Duodenal mucosa (tissue), 2 donors: Measurements from ENCODE around the gene RALA.

Experiments used
- H3K27ac ChIP-seq: one replicate; pipeline ENCODE4 v1.7.0; 2013; ENCODE audit warnings: low read depth, low read length
- H3K27me3 ChIP-seq, 2 donors: one replicate each; pipeline ENCODE4 v1.7.0; 2013; ENCODE audit warnings: low read length in 2 of 2, control low read depth in 1 of 2; ENCODE audit not compliant: insufficient read depth in 2 of 2, control insufficient read depth in 1 of 2
- H3K36me3 ChIP-seq, 2 donors: one replicate each; pipeline ENCODE4 v1.7.0; 2013; ENCODE audit warnings: low read length in 2 of 2, control low read depth in 1 of 2; ENCODE audit not compliant: insufficient read depth in 2 of 2, control insufficient read depth in 1 of 2
- H3K4me1 ChIP-seq, 2 donors: one replicate each; pipeline ENCODE4 v1.7.0; 2013; ENCODE audit warnings: low read length in 2 of 2, control low read depth in 1 of 2; ENCODE audit not compliant: insufficient read depth in 2 of 2, control insufficient read depth in 1 of 2
- H3K4me3 ChIP-seq, 2 donors: one replicate each; pipeline ENCODE4 v1.7.0; 2013; ENCODE audit warnings: low read length in 2 of 2, low read depth in 1 of 2
- H3K9ac ChIP-seq, 2 donors: one replicate each; pipeline ENCODE4 v1.7.0; 2013; ENCODE audit warnings: low read length in 2 of 2, low read depth in 1 of 2
- H3K9me3 ChIP-seq, 2 donors: one replicate each; pipeline ENCODE4 v1.7.0; 2013; ENCODE audit warnings: low read length in 2 of 2, control low read depth in 1 of 2; ENCODE audit not compliant: control insufficient read depth in 1 of 2

RALA gene

DNA sequence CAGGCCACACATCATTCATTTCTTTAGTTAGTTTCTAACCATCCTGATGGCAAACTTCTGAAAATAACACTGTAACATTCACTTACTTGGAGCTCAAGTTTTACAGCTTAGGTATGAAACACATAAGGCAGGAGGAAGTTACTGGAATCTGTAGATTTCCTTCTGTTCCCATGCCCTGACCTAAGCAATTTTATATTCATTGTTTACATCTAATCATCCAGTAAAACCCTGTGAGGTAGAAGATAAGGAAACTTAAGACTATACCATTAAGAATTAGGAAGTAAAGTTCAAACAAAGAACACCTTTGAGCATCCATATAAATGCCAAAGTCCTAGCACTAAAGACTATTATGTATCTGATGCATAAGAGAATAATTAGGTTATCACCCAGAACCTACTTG is 19.5 kb downstream of the RALA start:
- peaks cover 13 to 17% of the 10 kb centered on the region in 2 donors for H3K4me1 ChIP-seq

DNA sequence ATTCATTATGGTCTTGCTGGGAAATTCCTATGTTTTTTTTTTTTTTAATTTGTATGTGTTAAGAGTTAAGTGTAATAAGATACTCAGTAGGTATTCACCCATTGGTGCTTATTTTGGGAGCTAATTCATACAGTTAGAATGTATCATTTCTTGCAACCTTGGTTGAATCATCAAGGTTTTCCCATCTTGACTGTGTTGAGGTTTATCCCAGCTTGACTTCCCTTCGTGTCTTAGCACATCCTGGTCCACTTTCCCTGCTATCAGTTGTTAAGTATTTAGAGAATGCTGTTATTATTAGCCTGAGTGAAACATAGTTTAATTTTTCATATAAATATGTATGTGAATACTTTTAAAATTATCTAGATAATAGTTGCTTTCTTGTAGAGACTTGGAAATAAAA is 20.8 kb downstream of the RALA start:
- no peak overlapping the region for H3K4me3 ChIP-seq

More for the DNA sequence above, 19.5 kb downstream of the RALA start:
- no peak overlapping the region for H3K9ac ChIP-seq
- no peaks in the 10 kb centered on the region for H3K27me3 ChIP-seq
- no peaks in the 10 kb centered on the region for H3K9me3 ChIP-seq
- H3K4me3 ChIP-seq: no peak overlapping the region
- H3K36me3 ChIP-seq: no peaks in the 10 kb centered on the region
- no peak overlapping the region for H3K27ac ChIP-seq

DNA sequence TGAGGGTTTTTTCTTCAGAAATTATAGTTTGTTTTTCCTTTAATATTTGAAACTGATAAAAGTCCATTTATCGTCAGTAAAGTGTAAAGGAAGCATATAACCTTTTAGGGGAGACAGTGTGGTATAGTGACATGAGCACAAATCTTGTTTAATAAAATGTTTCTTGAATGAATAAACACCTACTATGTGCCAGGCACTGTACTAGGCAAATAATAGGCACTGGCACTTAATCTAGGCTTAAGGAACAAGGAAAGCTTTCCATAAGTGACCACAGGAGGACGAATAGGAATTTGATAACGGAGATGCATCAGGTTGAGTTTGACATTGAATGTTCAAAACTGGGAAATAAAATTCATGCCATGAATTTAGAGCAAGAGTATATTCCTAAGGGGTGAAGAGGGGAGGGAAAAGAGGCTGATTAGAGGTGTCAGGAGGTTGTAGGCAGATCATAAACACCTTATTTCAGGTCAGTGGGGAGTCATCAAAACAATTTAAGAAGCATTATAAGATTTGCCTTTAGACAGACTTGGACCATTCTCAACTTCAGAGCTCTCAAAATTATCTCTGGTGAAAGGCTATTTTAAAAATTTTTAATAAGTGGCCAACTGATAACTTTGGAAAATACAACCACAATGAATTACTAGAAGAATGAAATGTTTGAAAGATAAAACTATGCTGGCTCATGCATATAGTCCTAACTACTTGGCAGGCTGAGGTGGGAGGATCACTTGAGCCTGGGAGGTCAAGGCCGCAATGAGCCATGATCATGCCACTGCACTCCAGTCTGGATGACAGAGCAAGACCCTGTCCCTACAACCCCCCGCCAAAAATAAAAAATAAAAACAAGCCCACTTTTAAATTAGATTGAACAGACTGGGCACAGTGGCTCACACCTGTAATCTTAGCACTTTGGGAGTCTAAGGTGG is 22.4 kb downstream of the RALA start:
- no peak overlapping the region for H3K4me3 ChIP-seq
- H3K27me3 ChIP-seq: no peaks in the 10 kb centered on the region
- H3K9ac ChIP-seq: no peak overlapping the region

More for the DNA sequence above, 20.8 kb downstream of the RALA start:
- Histone ChIP-seq H3K27me3 (no peaks in the 10 kb centered on the region), H3K9me3 (no peaks in the 10 kb centered on the region), H3K9ac (no peak overlapping the region), H3K27ac (no peak overlapping the region), H3K36me3 (no peaks in the 10 kb centered on the region), H3K4me1 (peaks cover 13 to 17% of the 10 kb centered on the region in 2 donors)

DNA sequence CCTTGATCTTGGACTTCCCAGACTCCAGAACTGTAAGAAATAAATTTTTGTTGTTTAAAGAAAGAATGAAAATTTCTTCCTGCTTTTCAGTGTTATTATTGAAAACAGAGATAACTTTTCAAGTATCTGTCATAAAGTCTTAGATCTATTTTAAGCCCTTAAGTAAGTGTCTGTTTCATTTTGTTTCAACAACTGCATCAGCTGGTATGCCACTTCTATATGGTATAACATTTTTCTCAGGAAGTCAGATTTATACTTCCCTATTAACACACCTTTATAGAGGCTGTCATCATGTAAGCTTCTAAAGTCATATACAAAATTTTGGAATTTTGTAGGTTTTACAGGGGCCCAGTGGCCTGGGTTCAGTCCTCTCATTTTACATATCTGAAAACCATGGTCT is 24.4 kb downstream of the RALA start:
- Histone ChIP-seq H3K27ac (no peak overlapping the region), H3K9me3 (no peaks in the 10 kb centered on the region), H3K27me3 (no peaks in the 10 kb centered on the region), H3K36me3 (no peaks in the 10 kb centered on the region), H3K4me1 (peaks cover 10 to 26% of the 10 kb centered on the region in 2 donors), H3K4me3 (no peak overlapping the region), H3K9ac (no peak overlapping the region)

More for the DNA sequence above, 22.4 kb downstream of the RALA start:
- no peaks in the 10 kb centered on the region for H3K36me3 ChIP-seq
- peaks cover 13 to 24% of the 10 kb centered on the region in 2 donors for H3K4me1 ChIP-seq
- no peak overlapping the region for H3K27ac ChIP-seq
- no peaks in the 10 kb centered on the region for H3K9me3 ChIP-seq

DNA sequence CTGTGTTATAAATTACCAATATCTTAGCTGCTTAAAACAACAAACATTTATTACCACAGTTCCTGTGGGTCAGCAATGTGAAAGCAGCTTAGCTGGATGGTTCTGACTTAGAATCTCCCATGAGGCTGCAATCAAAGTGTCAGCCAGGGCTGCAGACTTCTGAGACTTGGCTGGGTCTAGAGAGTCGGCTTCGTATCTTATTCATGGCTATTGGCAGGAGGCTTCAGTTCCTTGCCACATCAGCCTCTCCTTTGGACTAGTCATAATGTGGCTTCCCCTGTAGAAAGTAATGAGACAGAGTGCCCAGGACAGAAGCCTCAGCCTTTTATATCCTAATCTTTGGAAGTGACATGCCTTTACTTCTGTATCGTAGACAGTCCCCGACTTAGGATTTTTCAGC is 27.3 kb downstream of the RALA start:
- Histone ChIP-seq H3K4me1 (peaks cover 6 to 23% of the 10 kb centered on the region in 2 donors), H3K9ac (no peak overlapping the region), H3K27ac (no peak overlapping the region)

DNA sequence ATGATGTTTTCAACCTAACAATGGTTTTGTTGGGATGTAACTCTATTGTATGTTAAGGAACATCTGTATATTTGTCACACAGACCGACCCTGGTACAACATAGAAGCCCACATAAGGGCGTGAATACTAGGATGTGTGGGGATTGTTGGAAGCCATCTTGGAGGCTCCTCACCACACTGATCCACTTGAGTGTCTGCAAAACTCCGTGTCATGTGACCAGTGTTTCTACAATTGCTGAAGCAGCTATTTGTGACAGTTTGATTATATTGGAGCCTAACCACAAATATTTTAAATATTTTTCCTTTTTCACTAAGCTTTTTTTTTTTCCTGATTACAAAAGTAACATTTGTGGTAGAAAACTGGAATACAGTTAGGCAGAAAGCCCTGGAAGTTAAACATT is 27.9 kb downstream of the RALA start:
- Histone ChIP-seq H3K27ac (no peak overlapping the region), H3K4me1 (peaks cover 6 to 23% of the 10 kb centered on the region in 2 donors), H3K9ac (no peak overlapping the region), H3K4me3 (no peak overlapping the region), H3K27me3 (no peaks in the 10 kb centered on the region), H3K9me3 (no peaks in the 10 kb centered on the region), H3K36me3 (no peaks in the 10 kb centered on the region)

More for the DNA sequence above, 27.3 kb downstream of the RALA start:
- H3K4me3 ChIP-seq: no peak overlapping the region
- H3K36me3 ChIP-seq: no peaks in the 10 kb centered on the region
- H3K27me3 ChIP-seq: no peaks in the 10 kb centered on the region
- no peaks in the 10 kb centered on the region for H3K9me3 ChIP-seq

DNA sequence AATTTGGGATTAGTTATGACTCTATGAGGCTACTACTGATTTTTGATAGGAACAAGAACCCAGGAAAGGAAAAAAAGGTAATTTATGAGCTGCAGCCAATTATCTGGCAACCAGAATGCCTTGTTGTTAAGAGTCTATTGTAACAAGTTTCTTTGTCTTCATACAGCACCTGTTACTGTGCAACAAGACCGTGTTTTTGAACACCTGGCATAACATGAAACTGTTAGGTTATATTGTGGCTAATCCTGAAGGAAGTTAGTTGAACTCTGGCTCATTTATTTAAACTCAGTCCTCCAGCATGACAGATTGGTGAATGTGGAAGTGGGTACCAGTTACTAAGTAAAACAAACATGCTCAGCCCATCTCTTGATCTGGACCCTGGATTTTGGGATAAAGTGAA is 33.0 kb downstream of the RALA start:
- Histone ChIP-seq H3K4me1 (peaks cover 6 to 8% of the 10 kb centered on the region in 2 donors), H3K9me3 (no peaks in the 10 kb centered on the region), H3K27me3 (no peaks in the 10 kb centered on the region), H3K4me3 (no peak overlapping the region), H3K27ac (no peak overlapping the region), H3K9ac (no peak overlapping the region), H3K36me3 (peaks cover 0 to 2% of the 10 kb centered on the region in 2 donors)

DNA sequence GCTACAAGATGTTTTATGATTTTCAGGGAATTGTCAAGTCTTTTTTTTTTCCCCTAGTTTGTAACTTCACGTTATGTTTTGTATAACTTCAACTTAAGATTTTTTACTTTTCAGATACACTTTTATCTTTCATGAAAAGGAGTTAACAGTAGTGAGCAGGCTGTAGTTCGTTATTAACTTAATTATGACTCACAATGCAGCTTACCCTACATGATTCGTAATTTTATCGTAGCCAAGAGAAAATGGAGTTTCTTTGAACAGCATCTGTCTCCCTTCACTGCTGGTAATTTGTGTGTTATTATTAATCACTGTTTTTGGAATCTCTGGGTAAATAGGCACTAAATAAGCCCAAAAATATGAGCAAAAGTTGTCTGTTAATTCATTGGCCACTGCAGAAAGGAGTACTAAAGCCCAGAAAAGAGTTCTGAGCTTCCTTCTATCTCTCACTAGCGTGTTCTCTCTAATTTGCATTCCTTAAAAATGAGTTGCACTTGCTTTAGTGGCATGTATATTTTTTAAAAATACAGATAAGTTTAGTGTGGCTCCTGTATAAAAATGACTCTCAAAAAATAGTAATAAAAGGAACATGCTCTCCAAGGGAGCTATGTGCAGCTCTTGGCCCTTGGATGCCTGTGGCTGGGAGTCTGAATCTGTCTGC is 36.1 kb downstream of the RALA start:
- H3K9ac ChIP-seq: no peak overlapping the region
- H3K4me1 ChIP-seq: no peaks in the 10 kb centered on the region
- peaks cover 0 to 5% of the 10 kb centered on the region in 2 donors for H3K9me3 ChIP-seq
- H3K36me3 ChIP-seq: peaks cover 0 to 2% of the 10 kb centered on the region in 2 donors
- no peaks in the 10 kb centered on the region for H3K27me3 ChIP-seq
- H3K27ac ChIP-seq: no peak overlapping the region
- no peak overlapping the region for H3K4me3 ChIP-seq

DNA sequence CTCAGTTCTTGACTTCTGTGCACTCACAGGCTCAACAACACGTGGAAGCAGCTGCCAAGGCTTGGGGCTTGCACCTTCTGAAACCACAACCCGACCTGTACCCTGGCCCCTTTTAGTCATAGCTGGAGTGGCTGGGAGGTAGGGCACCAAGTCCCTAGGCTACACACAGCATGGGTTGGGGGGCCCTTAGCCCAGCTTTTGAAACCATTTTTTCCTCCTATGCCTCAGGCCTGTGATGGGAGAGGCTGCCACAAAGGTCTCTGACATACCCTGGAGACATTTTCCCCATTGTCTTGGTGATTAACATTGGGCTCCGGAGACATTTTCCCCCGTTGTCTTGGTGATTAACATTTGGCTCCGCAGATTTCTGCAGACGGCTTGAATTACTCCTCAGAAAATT is 38.6 kb downstream of the RALA start:
- no peak overlapping the region for H3K9ac ChIP-seq
- H3K27ac ChIP-seq: no peak overlapping the region
- no peaks in the 10 kb centered on the region for H3K4me1 ChIP-seq
- H3K36me3 ChIP-seq: peaks cover 0 to 2% of the 10 kb centered on the region in 2 donors
- H3K4me3 ChIP-seq: no peak overlapping the region
- H3K9me3 ChIP-seq: peaks cover 0 to 5% of the 10 kb centered on the region in 2 donors
- H3K27me3 ChIP-seq: no peaks in the 10 kb centered on the region

DNA sequence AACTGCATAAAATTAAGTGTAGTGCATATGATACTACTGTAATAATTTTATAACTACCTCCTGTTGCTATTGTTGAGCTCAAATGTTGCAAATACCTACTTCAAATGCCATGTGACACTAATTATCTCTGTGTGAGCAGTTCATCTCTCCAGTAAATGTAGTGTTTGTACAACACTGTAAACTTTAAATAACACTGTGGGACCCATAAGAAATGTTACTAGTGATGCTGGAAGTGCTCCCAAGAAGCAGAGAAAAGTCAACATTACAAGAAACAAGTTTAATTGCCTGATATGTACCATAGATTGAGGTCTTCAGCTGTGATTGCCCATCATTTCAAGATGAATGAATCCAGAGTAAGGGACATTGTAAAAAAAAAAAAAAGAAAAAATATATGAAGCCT is 39.9 kb downstream of the RALA start:
- Histone ChIP-seq H3K9ac (no peak overlapping the region), H3K4me1 (peaks cover 0 to 6% of the 10 kb centered on the region in 2 donors), H3K9me3 (peaks cover 0 to 5% of the 10 kb centered on the region in 2 donors), H3K27me3 (no peaks in the 10 kb centered on the region), H3K4me3 (no peak overlapping the region), H3K36me3 (peaks cover 0 to 2% of the 10 kb centered on the region in 2 donors), H3K27ac (no peak overlapping the region)
